Measurements from ENCODE around the gene DBX2. TPM values are rescaled to one million over a fixed set of nuclear protein-coding genes. Genes with fewer than 3 reads are reported as not detected.
"Not testable (repeated sequence)": the region's sequence is repeated elsewhere in the genome, so short reads cannot be mapped to it uniquely, and the experiment has no call there.

The DBX2 gene
- total RNA-seq, 6 donors from 2014 or later = not detected

DNA sequence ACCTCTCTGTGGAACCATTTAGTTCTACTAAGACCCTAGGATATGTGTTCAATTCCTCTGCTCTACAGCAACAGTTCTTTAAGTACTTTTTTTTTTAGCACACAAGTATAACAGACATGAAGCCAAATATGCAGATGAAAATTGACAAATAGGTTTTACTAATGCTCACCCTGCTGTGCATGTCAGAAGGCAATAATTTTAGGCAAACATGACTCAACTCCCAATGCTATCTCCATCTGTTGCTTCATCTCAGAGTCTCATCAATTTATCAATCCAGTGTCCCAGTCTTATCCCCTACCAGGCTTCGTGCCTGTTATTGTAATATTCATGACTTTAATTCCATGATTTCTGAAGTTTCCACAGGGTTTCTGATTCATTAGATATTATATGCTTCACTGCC is 57.7 kb downstream of the DBX2 start:
- H3K27ac ChIP-seq = no peak overlapping the region

DNA sequence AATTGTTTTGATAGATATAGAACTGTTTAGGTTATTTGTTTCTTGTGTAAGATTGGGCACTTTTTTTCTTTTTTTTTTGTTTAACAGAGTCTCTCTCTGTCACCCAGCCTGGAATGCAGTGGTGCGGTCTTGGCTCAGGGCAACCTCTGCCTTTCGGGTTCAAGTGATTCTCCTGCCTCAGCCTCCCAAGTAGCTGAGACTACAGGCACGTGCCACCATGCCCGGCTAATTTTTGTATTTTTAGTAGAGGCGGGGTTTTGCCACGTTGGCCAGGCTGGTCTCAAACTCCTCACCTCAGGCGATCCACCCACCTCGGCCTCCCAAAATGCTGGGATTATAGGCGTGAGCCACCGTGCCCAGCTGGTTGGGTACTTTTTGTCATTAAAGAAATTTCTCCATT is 66.0 kb downstream of the DBX2 start:
- ATAC-seq (ENCODE audit: low FRiP score in 2 of 2); H3K27me3 ChIP-seq; H3K27ac ChIP-seq; H3K4me3 ChIP-seq; DNase-seq; H3K36me3 ChIP-seq; H3K9me3 ChIP-seq; H3K4me1 ChIP-seq: not testable (repeated sequence)
- 93 to 94% methylated on average over 10 of the region's 10 CpGs for WGBS, 2 donors

More for the DNA sequence above, 57.7 kb downstream of the DBX2 start:
- H3K27me3 ChIP-seq = no peaks in the 10 kb centered on the region
- ATAC-seq (ENCODE audit: low FRiP score in 2 of 2) (no peak), DNase-seq (no peak)
- no peak overlapping the region for H3K4me3 ChIP-seq
- TF ChIP-seq POLR2AphosphoS5 (IDR thresholded peaks at IDR 0.05) (no peak), POLR2A (IDR thresholded peaks at IDR 0.05) (no peak), EP300 (IDR thresholded peaks at IDR 0.05) (no peak)
- TF ChIP-seq, protein P1, sequence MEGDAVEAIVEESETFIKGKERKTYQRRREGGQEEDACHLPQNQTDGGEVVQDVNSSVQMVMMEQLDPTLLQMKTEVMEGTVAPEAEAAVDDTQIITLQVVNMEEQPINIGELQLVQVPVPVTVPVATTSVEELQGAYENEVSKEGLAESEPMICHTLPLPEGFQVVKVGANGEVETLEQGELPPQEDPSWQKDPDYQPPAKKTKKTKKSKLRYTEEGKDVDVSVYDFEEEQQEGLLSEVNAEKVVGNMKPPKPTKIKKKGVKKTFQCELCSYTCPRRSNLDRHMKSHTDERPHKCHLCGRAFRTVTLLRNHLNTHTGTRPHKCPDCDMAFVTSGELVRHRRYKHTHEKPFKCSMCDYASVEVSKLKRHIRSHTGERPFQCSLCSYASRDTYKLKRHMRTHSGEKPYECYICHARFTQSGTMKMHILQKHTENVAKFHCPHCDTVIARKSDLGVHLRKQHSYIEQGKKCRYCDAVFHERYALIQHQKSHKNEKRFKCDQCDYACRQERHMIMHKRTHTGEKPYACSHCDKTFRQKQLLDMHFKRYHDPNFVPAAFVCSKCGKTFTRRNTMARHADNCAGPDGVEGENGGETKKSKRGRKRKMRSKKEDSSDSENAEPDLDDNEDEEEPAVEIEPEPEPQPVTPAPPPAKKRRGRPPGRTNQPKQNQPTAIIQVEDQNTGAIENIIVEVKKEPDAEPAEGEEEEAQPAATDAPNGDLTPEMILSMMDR (IDR thresholded peaks at IDR 0.05) = no peak
- H3K4me1 ChIP-seq = no peaks in the 10 kb centered on the region
- no peaks in the 10 kb centered on the region for H3K36me3 ChIP-seq
- WGBS, 2 donors = 43% methylated on average over 1 of the region's 1 CpG
- H3K9me3 ChIP-seq = no peaks in the 10 kb centered on the region

DNA sequence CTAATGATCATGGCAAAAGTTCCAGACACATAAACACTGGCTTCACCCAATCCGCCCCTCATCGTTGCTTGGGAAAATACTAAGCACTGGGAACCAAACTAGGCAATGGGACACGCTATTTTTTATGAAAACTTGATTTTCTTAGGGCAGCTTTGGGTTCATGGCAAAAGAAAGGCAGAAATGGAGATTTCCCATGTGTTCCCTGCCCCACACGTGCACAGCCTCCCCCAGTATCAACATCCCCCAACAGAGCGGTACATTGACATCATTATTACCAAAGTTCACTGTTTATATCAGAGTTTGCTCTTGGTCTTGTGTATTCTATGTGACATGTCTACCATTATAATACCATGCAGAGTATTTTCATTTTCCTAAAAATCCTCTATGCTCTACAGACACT is 71.0 kb downstream of the DBX2 start:
- 74 to 93% methylated on average over 5 of the region's 5 CpGs for WGBS, 2 donors
- Histone ChIP-seq H3K4me3 (no peak overlapping the region), H3K4me1 (no peaks in the 10 kb centered on the region), H3K27me3 (no peaks in the 10 kb centered on the region), H3K36me3 (no peaks in the 10 kb centered on the region), H3K27ac (no peak overlapping the region), H3K9me3 (no peaks in the 10 kb centered on the region)
- DNase-seq = no peak
- ATAC-seq (ENCODE audit: low FRiP score in 2 of 2) = no peak
- TF ChIP-seq POLR2AphosphoS5 (IDR thresholded peaks at IDR 0.05) (no peak), POLR2A (IDR thresholded peaks at IDR 0.05) (no peak), EP300 (IDR thresholded peaks at IDR 0.05) (no peak)
- TF ChIP-seq, protein P1 (IDR thresholded peaks at IDR 0.05) = no peak

DNA sequence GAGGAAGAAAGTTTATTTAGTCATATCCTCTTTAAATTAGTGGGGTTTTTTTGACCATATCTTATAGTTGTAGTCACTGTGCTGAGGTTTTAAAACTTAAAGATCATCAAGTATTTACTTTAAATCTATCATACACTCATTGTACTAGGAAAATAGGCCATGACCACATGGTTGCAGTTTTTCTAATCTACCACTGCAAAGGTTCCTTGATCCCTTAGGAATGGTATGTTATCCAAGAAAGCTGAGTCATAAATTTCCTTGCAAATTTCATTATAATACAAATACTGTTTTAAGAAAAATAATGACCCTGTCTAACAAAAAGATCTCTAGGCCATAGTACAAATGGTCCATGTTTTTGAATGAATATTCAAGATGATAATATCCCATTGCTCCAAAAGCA is 74.7 kb downstream of the DBX2 start:
- Histone ChIP-seq H3K4me3 (no peak overlapping the region), H3K9me3 (no peaks in the 10 kb centered on the region), H3K36me3 (no peaks in the 10 kb centered on the region), H3K27ac (no peak overlapping the region), H3K4me1 (no peaks in the 10 kb centered on the region), H3K27me3 (no peaks in the 10 kb centered on the region)
- ATAC-seq (ENCODE audit: low FRiP score in 2 of 2) = no peak
- DNase-seq = no peak
- TF ChIP-seq POLR2AphosphoS5 (IDR thresholded peaks at IDR 0.05) (no peak), EP300 (IDR thresholded peaks at IDR 0.05) (no peak), POLR2A (IDR thresholded peaks at IDR 0.05) (no peak)
- TF ChIP-seq, protein P1 (IDR thresholded peaks at IDR 0.05) = no peak

DNA sequence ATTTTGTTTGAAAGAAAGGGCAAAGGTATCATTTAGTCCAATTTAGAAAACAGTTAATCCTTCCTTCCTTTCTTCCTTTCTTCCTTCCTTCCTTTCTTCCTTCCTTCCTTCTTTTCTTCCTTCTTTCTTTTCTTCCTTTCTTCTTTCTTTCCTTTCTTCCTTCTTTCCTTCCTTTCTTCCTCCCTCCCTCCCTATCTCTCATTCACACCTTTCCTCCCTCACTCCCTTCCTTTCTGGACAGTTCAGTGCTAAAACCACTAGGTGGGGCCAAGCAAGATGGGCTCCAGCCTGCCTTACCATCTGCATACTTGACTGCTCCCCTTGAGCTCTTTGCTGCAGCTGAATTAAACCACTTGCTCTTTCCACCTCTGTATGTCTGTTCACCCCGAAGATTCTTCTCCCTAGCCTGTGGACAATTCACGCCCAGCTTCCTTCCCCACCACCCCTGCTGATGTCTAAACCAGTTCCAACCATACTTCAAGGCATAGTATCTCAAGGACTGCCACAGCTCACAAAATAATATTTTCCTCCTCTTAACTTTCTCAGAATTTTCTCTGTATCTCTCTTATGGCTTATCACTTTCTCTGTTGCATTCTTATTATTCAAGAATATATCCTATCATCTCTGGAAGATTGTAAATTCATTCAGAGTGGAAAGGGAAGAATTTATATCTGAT is 78.0 kb downstream of the DBX2 start:
- no peak for ATAC-seq (ENCODE audit: low FRiP score in 2 of 2)
- no peaks in the 10 kb centered on the region for H3K27me3 ChIP-seq
- no peaks in the 10 kb centered on the region for H3K36me3 ChIP-seq
- H3K4me3 ChIP-seq = no peak overlapping the region
- no peaks in the 10 kb centered on the region for H3K9me3 ChIP-seq
- H3K4me1 ChIP-seq = no peaks in the 10 kb centered on the region
- WGBS, 2 donors = 48 to 50% methylated on average over 2 of the region's 2 CpGs
- no peak overlapping the region for H3K27ac ChIP-seq
- no peak for DNase-seq
- TF ChIP-seq, protein P1 (IDR thresholded peaks at IDR 0.05) = no peak
- no peak for TF ChIP-seq EP300 (IDR thresholded peaks at IDR 0.05)
- TF ChIP-seq POLR2AphosphoS5 (IDR thresholded peaks at IDR 0.05) = no peak
- no peak for TF ChIP-seq POLR2A (IDR thresholded peaks at IDR 0.05)

All from upper lobe of left lung (tissue), 6 donors.